ENCODE measurements around the gene RHNO1.

Gene RHNO1

DNA sequence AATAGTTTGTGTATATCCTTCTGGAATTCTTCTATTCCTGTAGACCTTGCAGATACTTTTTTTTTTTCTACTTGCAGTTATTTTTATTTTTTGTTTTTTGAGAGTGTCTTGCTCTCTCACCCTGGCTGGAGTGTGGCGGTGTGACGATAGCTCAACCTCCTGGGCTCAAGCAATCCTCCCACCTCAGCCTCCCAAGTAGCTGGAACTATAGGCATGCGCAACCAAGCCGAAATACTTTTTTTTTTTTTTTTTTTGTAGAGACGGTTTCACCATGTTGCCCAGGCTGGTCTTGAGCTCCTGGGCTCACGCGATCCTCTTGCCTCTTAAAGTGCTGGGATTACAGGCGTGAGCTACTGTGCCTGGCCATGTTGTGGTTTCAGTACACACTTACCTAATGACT lies 23.6 kb downstream of the RHNO1 start:
- DNase-seq (ENCODE audit: low read depth in 2 of 2, low spot score in 1 of 2), result no peak

DNA sequence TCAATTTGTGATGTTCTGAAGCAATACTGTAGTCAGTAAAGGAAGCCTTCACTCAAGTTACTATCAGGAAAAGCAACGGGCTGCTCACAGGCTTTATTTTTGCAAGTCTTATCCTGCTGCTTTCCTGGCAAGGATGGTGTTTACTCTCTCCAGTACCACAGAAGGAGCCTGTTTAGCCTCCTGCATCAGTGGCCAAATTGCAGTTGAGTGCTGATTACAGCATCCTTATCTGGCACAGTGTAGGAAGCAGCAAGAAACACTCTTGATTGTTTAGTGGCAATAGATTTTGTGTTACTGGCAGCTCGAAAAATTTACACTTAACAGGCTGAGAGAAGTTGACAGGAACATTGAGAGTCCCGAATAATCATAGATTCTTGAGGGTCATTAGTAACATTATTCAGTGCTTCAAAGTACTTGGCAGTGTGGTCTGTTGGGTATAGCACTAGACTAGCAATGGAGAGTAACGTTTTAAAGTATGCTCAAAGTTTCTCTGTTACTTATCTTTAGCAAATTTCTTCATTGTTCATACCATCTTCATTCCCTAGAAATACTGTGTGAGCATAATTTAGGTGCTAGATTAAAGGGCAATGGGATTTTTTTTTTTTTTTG lies 25.4 kb downstream of the RHNO1 start:
- no peak for DNase-seq (ENCODE audit: low read depth in 2 of 2, low spot score in 1 of 2)

DNA sequence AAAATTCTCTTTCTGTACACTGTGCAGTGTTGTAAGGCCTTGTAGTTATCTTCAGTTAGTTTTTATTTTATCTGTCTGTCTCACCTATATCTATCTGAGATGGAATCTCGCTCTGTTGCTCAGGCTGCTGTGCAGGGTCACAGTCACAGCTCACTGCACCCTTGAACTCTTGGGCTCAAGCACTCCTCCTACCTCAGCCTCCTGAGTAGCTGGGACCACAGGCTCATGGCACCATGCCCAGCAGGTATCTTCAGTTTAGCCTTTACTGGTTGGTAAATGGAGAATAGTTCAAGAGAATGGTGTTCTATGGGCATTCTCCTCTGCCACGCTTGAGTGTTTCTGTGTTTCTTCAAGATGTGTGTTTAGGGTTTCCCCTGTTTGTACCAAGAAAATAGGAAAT lies 27.2 kb downstream of the RHNO1 start:
- DNase-seq (ENCODE audit: low read depth in 2 of 2, low spot score in 1 of 2), result no peak

DNA sequence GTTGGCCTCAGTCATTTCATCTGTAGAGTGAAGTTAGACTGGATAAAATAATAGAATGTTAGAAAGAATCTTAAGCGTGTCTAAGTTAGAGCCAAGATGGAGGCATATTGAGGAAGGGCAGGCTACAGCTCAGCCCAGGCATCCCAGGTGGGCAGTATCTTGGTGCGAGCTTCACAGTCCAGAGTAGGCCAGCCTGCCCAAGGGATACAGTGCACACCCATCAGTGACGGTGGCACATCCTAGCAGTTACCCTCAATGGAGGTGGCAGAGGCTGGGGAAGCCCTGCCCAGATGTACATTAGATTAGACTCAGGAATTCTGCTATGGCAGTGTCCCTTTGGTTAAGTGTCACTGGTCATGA lies 35.2 kb downstream of the RHNO1 start:
- no peak for DNase-seq (ENCODE audit: low read depth in 2 of 2, low spot score in 1 of 2)

DNA sequence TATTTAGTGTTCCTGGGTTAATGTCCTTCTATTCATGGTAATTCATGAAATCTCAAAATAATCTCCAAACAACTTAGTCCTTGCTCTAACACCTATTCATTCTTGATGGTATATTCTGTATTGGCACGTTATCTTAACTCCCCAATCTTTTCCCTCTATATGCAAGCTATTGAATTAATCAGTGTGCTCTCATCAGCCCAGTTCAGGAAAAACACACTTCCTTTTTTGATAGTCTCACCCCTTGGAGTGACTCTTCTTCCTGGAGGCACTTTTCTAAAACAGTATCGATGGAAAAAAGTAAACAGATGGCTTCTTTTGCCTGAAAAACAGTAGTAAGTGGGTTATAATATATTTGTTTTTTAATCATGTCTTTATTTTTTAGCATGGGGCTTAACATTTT lies 42.2 kb downstream of the RHNO1 start:
- DNase-seq (ENCODE audit: low read depth in 2 of 2, low spot score in 1 of 2), result no peak

DNA sequence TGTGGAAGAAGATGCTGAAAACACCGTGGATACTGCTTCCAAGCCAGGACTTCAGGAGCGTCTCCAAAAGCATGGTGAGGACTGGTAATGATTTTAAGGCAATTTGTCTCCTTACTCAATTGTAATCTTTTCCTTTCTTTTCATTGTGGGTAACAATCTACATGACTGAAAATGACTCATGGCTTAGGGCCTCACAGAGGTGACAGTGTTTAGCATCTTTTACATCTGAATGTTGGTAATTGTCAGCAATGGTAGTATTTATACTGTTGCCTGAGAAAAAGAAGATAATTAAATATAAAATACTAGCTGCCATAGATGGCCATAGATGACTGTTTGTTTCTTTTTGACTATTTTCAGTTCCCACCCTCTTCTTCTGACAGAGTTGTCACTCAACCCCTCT lies 45.3 kb downstream of the RHNO1 start:
- DNase-seq (ENCODE audit: low read depth in 2 of 2, low spot score in 1 of 2), result no peak

DNA sequence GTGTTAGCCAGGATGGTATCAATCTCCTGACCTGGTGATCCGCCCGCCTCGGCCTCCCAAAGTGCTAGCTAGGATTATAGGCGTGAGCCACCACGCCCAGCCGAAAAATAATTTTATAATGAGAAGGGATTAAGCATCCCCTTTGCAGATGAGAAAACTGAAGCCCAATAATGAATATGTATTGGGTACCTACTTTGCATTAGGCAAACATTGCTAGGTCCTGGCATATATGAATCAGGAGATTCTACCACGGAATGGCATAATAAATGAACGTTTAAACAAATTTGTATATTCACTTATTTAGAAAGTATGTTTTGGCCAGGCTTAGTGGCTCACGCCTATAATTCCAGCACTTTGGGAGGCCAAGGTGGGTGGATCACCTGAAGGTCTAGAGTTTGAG lies 46.0 kb downstream of the RHNO1 start:
- DNase-seq (ENCODE audit: low read depth in 2 of 2, low spot score in 1 of 2), result no peak

DNA sequence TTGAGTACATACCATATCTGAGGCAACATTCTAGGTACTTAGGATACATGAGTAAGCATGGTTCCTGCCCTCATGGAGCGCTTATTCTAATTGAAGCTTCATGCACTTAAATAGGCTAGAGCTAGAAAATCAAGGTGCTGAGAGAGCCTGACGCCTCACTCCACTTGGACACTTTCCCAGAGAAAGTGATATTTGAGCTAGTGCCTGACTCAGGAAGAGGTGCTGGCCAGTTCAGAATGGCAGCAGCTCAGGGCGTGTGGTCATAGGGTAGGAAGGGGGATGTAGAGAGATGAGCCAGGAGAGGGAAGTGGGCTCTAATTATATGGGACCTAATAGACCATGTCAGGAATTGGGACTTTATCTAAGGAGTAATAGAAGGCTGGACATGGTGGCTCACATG lies 47.0 kb downstream of the RHNO1 start:
- no peak for DNase-seq (ENCODE audit: low read depth in 2 of 2, low spot score in 1 of 2)

DNA sequence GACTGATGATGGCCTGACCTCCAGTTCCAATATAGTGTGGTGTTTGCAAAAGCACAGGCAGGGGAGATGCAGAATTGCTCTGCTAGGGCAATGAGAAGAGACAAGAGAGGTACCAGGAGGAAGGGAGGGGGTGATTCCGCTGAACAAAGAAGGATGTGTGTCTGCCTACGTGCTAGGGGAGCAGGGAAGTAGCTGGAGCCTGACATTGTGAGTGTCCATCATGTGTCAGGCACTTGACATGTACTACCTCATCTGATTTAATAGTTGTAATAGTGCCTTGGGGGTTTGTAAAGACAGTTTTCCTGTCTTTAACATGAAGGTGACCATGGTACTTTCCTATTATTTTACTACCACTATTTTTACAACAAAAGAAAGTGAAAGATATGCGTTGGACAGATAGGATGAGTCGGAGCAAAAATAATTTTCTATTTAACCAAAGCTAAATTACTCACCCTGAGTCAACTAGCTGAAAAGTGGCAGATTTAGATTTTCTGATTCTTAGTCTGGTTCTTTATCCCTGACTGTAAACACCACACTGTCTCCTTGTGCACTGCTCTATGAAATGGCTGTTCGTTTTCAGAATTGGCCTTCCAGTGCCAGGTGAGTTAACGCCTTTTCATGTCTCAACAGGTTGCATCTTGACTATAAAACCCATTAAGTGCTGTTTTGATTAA lies 48.4 kb downstream of the RHNO1 start:
- DNase-seq (ENCODE audit: low read depth in 2 of 2, low spot score in 1 of 2), result no peak

DNA sequence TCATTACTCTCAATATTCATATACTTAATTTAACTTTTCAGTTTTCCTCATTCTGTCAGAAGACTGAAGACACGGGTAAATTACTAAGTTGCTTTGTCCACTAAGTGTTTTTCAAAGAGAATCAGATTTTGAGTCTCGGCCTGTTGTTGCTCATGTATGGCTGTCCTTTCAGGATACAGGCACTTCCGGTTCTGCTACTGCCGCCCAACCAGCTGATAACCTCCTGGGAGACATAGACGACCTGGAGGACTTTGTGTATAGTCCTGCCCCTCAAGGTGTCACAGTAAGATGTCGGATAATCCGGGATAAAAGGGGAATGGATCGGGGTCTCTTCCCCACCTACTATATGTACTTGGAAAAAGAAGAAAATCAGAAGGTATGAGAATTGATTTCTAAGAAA lies 53.8 kb downstream of the RHNO1 start:
- DNase-seq (ENCODE audit: low read depth in 2 of 2, low spot score in 1 of 2), result no peak

DNA sequence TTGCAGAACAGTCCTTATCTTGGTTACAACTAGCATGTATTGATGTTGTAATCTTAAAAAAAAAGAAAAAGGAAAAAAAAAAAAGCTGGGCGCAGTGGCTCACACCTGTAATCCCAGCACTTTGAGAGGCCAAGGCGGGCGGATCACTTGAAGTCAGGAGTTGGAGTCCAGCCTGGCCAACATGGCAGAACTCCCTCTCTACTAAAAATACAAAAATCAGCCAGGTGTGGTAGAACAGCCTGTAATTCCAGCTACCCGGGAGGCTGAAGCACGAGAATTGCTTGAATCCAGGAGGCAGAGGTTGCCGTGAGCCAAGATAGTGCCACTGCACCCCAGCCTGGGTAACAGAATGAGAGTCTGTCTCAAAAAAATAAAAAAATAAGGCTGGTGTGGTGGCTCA lies 56.6 kb downstream of the RHNO1 start:
- no peak for DNase-seq (ENCODE audit: low read depth in 2 of 2, low spot score in 1 of 2)

DNA sequence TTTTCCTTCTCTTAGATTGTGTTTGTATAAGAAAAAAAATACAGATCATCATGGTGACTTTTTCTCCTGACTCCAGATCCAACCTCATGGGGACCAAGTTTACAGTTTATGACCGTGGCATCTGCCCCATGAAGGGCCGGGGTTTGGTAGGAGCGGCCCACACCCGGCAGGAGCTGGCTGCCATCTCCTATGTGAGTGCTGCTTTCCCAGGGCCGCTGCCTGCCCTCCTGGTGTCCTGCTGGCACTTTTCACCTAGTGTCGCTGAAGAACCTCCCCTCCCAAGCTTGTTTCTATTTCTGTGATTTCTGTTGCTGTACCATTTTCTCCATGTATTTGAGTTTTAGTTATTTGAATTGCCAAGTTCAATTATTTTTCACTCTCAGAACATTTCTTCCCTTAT lies 57.3 kb downstream of the RHNO1 start:
- DNase-seq (ENCODE audit: low read depth in 2 of 2, low spot score in 1 of 2), result no peak

DNA sequence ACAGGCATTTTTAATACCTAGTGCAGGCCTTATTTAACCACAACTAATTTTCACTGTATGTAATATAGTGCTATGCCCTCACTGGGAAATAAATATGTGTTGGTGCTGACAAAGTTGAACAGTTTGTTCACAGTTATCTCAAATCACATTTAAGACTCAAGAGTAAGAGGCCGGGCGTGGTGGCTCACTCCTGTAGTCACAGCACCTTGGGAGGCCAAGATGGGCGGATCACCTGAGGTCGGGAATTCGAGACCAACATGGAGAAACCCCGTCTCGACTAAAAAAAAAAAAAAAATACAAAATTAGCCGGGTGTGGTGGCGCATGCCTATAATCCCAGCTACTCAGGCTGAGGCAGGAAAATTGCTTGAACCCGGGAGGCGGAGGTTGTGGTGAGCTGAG lies 59.3 kb downstream of the RHNO1 start:
- DNase-seq (ENCODE audit: low read depth in 2 of 2, low spot score in 1 of 2), result no peak

DNA sequence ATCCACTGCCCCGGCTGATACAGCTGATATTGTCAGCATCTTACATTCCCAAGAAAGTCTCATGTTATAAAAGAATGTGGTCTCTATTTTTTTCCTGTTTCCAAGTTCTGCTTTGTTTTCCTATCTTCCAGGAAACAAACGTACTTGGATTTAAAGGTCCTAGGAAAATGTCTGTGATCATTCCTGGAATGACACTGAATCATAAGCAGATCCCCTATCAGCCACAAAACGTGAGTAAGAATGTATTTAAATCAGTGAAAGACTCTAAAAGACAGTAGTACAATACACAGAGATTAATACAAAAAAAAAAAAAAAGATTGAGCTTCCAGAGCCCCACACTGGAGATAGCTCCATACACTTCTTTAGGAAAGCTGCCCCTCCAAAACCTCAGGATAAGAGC lies 60.5 kb downstream of the RHNO1 start:
- no peak for DNase-seq (ENCODE audit: low read depth in 2 of 2, low spot score in 1 of 2)
